CD4-positive, alpha-beta T cell (primary cell): ENCODE results near the gene CACNA1G. TPM values are rescaled to one million over a fixed set of nuclear protein-coding genes. Genes with fewer than 3 reads are reported as not detected.

Experiments
- ATAC-seq: fragments of 200-7000 bp; cut with Tn5 transposase; one replicate; pipeline ENCODE4 v1.10.0; 2022; ENCODE audit warnings: mild to moderate bottlenecking; ENCODE audit not compliant: poor library complexity
- CTCF ChIA-PET: fragments of 350-600 bp; sonication (Branson Sonifier 250); formaldehyde crosslinking; loops from one replicate; lab custom pipeline; 2021; ENCODE audit warnings: antibody characterized with exemption, inconsistent platforms; lab: Charles Lee
- POLR2A ChIA-PET: fragments of 350-600 bp; sonication (Branson Sonifier 250); formaldehyde crosslinking; loops from one replicate; lab custom pipeline; 2021; ENCODE audit warnings: antibody characterized with exemption, inconsistent platforms; lab: Charles Lee
- DNase-seq, 14 experiments: peaks; one replicate each; pipeline ENCODE4 v3.0.0-alpha.2; 2013 to 2020; ENCODE audit warnings: mixed read lengths in 2 of 14
- H3K27ac ChIP-seq, 2 donors: one replicate each; pipeline versions ENCODE4 v1.5.1 to v1.7.0; 2013; ENCODE audit warnings: low read length in 2 of 2, low read depth in 1 of 2, mild to moderate bottlenecking in 1 of 2
- H3K27me3 ChIP-seq, 2 experiments: 1 replicate in 1 of 2; 2 replicates in 1 of 2; pipeline versions ENCODE4 v1.6.1 to v1.7.0; 2013; ENCODE audit warnings: low read length in 2 of 2, control low read depth in 1 of 2, mild to moderate bottlenecking in 1 of 2, moderate library complexity in 1 of 2; ENCODE audit not compliant: insufficient read depth in 2 of 2, control insufficient read depth in 1 of 2
- H3K36me3 ChIP-seq: one replicate; pipeline ENCODE4 v1.6.1; 2013; ENCODE audit warnings: low read length, control low read depth; ENCODE audit not compliant: insufficient read depth
- H3K4me1 ChIP-seq: one replicate; pipeline ENCODE4 v1.6.1; 2013; ENCODE audit warnings: low read length, control low read depth; ENCODE audit not compliant: insufficient read depth
- H3K4me3 ChIP-seq: one replicate; pipeline ENCODE4 v1.5.1; 2013; ENCODE audit warnings: mild to moderate bottlenecking, low read length, moderate library complexity
- H3K9me3 ChIP-seq, 2 experiments: 1 replicate in 1 of 2; 2 replicates in 1 of 2; pipeline versions ENCODE4 v1.6.1 to v1.7.0; 2013; ENCODE audit warnings: low read length in 2 of 2, mild to moderate bottlenecking in 2 of 2, control low read depth in 1 of 2, moderate library complexity in 1 of 2; ENCODE audit not compliant: control insufficient read depth in 1 of 2, insufficient read depth in 1 of 2
- H3K27ac Mint-ChIP-seq: one replicate; pipeline ENCODE4 v1.8.0; 2020; ENCODE audit warnings: mixed read lengths
- H3K27me3 Mint-ChIP-seq: one replicate; pipeline ENCODE4 v1.8.0; 2021; ENCODE audit warnings: mixed read lengths
- H3K36me3 Mint-ChIP-seq: one replicate; pipeline ENCODE4 v1.8.0; 2021; ENCODE audit warnings: low read depth, mixed read lengths
- H3K4me1 Mint-ChIP-seq: one replicate; pipeline ENCODE4 v1.8.0; 2021; ENCODE audit warnings: low read depth, mixed read lengths
- H3K4me3 Mint-ChIP-seq: one replicate; pipeline ENCODE4 v1.8.0; 2020; ENCODE audit warnings: mild to moderate bottlenecking, mixed read lengths
- H3K9me3 Mint-ChIP-seq: one replicate; pipeline ENCODE4 v1.8.0; 2020; ENCODE audit warnings: mixed read lengths
- CTCF ChIP-seq: fragments of 200-600 bp; IDR thresholded peaks from one replicate; pipeline ENCODE4 v1.8.0; 2022; ENCODE audit warnings: antibody characterized with exemption, mild to moderate bottlenecking
- intact Hi-C, 2 experiments: fragments of 100-400 bp; cut with DNase I in 1 of 2; cut with micrococcal nuclease in 1 of 2; formaldehyde crosslinking; loops; one replicate each; pipeline versions ENCODE4 v1.15.1 to v1.9.0; 2023 to 2025; cut with DNase I, micrococcal nuclease
- total RNA-seq, 174 experiments: library from RNA in 2 of 174; stranded (reverse) in 2 of 174; gene quantifications; one replicate each; pipeline ENCODE4 v1.2.3 and lab custom pipeline; 2021 to 2026

Gene CACNA1G
- total RNA-seq, 2 experiments from 2014 or later, result not detected

GRCh38 chr17:50588391-50589049, 28.0 kb downstream of the CACNA1G start:
- Histone ChIP-seq H3K9me3 (no peaks in the 10 kb centered on the region), H3K4me3 (no peak overlapping the region), H3K36me3 (no peaks in the 10 kb centered on the region), H3K27me3 (no peaks in the 10 kb centered on the region), H3K4me1 (no peaks in the 10 kb centered on the region), H3K27ac (no peak overlapping the region)
- Mint-ChIP-seq H3K9me3 (no peaks in the 10 kb centered on the region), H3K27ac (no peak overlapping the region), H3K36me3 (no peaks in the 10 kb centered on the region), H3K4me3 (no peak overlapping the region), H3K4me1 (no peaks in the 10 kb centered on the region), H3K27me3 (peaks cover 5% of the 10 kb centered on the region)
- no peak for ATAC-seq
- POLR2A ChIA-PET, result no interaction called here
- no peak for TF ChIP-seq CTCF
- DNase-seq, result no peak
- CTCF ChIA-PET, result no interaction called here
- intact Hi-C loops, result no loop called here

DNA sequence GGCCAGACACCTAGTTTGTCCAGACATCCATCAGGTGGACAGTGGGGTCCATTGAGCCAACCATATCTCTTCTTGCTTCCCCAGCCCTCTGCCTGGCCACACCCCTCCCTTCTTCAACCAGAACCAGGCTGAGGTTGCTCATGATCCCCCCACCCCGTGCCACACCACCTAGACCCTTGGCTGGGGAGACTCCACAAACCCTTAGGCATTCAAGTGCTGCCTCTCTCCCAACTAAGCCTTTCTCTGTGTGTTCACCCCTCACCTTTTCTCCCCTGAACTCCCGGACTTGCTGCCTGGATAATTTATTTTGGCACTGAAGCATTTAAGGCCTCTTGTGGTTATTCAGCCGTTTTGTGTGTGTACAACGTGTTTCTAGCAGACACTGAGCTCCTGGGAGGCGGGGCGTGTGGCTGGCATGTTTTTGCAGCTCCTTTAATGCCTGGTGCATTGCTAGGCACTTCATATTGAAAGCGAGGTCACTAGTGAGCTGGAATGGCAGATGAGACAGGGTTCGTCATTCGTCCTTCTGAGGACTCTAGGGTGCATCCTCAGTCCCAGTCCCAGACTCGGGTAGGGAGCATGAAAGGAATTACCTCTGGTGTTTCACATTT, 28.7 kb downstream of the CACNA1G start:
- ATAC-seq (no peak), DNase-seq (no peak)
- Mint-ChIP-seq H3K36me3 (no peaks in the 10 kb centered on the region), H3K27ac (no peak overlapping the region), H3K4me1 (no peaks in the 10 kb centered on the region), H3K9me3 (no peaks in the 10 kb centered on the region), H3K27me3 (no peaks in the 10 kb centered on the region), H3K4me3 (no peak overlapping the region)
- POLR2A ChIA-PET, result no interaction called here
- Histone ChIP-seq H3K9me3 (no peaks in the 10 kb centered on the region), H3K27ac (no peak overlapping the region), H3K27me3 (no peaks in the 10 kb centered on the region), H3K36me3 (no peaks in the 10 kb centered on the region), H3K4me1 (no peaks in the 10 kb centered on the region), H3K4me3 (no peak overlapping the region)
- TF ChIP-seq CTCF, result no peak
- CTCF ChIA-PET, result no interaction called here
- intact Hi-C loops, result no loop called here

DNA sequence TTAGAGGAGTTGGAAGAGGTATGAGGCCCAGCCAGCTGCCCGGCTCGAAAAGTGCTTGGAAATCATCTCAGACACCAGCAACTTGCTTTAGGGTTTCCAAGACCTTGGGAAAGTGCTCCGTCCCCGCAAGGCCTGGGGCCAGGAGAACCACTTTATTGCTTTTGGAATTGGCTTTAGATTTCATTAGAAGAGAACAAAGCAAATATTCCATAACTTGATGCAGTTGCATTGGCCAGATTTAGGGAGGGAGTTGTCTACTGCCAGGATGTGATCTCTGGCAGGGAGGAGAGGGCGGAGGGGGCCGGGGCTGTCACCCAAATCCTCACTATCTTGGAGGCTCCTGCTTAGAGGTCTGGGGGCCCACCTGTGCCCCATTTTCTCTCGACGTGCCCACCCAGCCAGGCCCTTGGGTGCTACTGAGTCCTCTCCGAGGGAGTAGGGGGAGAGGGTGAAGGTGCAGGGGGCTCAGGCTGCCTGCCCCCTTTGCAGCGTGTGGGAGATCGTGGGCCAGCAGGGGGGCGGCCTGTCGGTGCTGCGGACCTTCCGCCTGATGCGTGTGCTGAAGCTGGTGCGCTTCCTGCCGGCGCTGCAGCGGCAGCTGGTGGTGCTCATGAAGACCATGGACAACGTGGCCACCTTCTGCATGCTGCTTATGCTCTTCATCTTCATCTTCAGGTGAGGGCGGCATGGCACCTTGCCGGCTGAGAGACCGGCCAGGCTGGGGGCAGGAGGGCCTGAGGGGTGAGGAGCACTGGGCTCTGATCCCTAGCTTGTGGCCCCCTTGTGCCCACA, 30.6 kb downstream of the CACNA1G start:
- ATAC-seq (no peak), DNase-seq (no peak)
- ChIA-PET POLR2A (no interaction called here), CTCF (no interaction called here)
- no peak overlapping the region for H3K27ac Mint-ChIP-seq
- no peak overlapping the region for H3K4me3 ChIP-seq
- no peaks in the 10 kb centered on the region for H3K4me1 Mint-ChIP-seq
- intact Hi-C loops, result no loop called here
- H3K9me3 Mint-ChIP-seq, result no peaks in the 10 kb centered on the region
- H3K27ac ChIP-seq, result no peak overlapping the region
- no peaks in the 10 kb centered on the region for H3K9me3 ChIP-seq
- H3K27me3 Mint-ChIP-seq, result no peaks in the 10 kb centered on the region
- H3K27me3 ChIP-seq, result no peaks in the 10 kb centered on the region
- no peaks in the 10 kb centered on the region for H3K4me1 ChIP-seq
- H3K36me3 ChIP-seq, result no peaks in the 10 kb centered on the region
- no peak overlapping the region for H3K4me3 Mint-ChIP-seq
- no peak for TF ChIP-seq CTCF
- no peaks in the 10 kb centered on the region for H3K36me3 Mint-ChIP-seq
